GM21390 (cell line): ENCODE measurements around the gene ESYT3.
"Not testable (repeated sequence)": the region's sequence is repeated elsewhere in the genome, so short reads cannot be mapped to it uniquely, and the experiment has no call there.

Experiments used
- ATAC-seq: cut with Tn5 transposase; IDR thresholded peaks from one replicate; pipeline ENCODE4 v1.9.1; 2021; ENCODE audit not compliant: unreplicated experiment

The ESYT3 gene

GRCh38 chr3:138441256-138441655 is 6.8 kb downstream of the ESYT3 start:
- ATAC-seq = no peak

GRCh38 chr3:138441742-138442141 is 7.3 kb downstream of the ESYT3 start:
- ATAC-seq = no peak

GRCh38 chr3:138442433-138442832 is 8.0 kb downstream of the ESYT3 start:
- no peak for ATAC-seq

GRCh38 chr3:138443091-138443490 is 8.7 kb downstream of the ESYT3 start:
- no peak for ATAC-seq

GRCh38 chr3:138443521-138444503 is 9.4 kb downstream of the ESYT3 start:
- no peak for ATAC-seq

GRCh38 chr3:138445236-138445635 is 10.8 kb downstream of the ESYT3 start:
- no peak for ATAC-seq

- no peak for ATAC-seq
Observed at GRCh38 chr3:138445654-138446053, 11.2 kb downstream of the ESYT3 start.

GRCh38 chr3:138448631-138449030 is 14.2 kb downstream of the ESYT3 start:
- no peak for ATAC-seq

- ATAC-seq = no peak
Observed at GRCh38 chr3:138449490-138449889, 15.1 kb downstream of the ESYT3 start.

- no peak for ATAC-seq
Observed at GRCh38 chr3:138450181-138450580, 15.8 kb downstream of the ESYT3 start.

GRCh38 chr3:138450704-138451424 is 16.4 kb downstream of the ESYT3 start:
- no peak for ATAC-seq

GRCh38 chr3:138451595-138452162 is 17.3 kb downstream of the ESYT3 start:
- ATAC-seq = no peak

GRCh38 chr3:138452436-138452835 is 18.0 kb downstream of the ESYT3 start:
- ATAC-seq = no peak

- ATAC-seq = not testable (repeated sequence)
Observed at GRCh38 chr3:138453940-138454339, 19.5 kb downstream of the ESYT3 start.

GRCh38 chr3:138455801-138456716 is 21.6 kb downstream of the ESYT3 start:
- no peak for ATAC-seq

- no peak for ATAC-seq
Observed at GRCh38 chr3:138456961-138457862, 22.8 kb downstream of the ESYT3 start.

- no peak for ATAC-seq
Observed at GRCh38 chr3:138457863-138458735, 23.7 kb downstream of the ESYT3 start.

- ATAC-seq = no peak
Observed at GRCh38 chr3:138458774-138459499, 24.5 kb downstream of the ESYT3 start.
